ENCODE results near the gene ARMS2. TPM values are rescaled to one million over a fixed set of nuclear protein-coding genes. Genes with fewer than 3 reads are reported as not detected.

The ARMS2 gene
- total RNA-seq: not detected in 2 replicates

- no peak for DNase-seq (ENCODE audit: low read depth)
Observed at GRCh38 chr10:122454603-122455080, at the start of gene ARMS2. ARMS2 (plus strand) TSS chr10:122454653; CDS start chr10:122454728, 75 bp downstream.

GRCh38 chr10:122407375-122408125 is 46.9 kb upstream of the ARMS2 start:
- DNase-seq (ENCODE audit: low read depth): no peak

GRCh38 chr10:122413327-122413726 is 41.1 kb upstream of the ARMS2 start:
- DNase-seq (ENCODE audit: low read depth): no peak

GRCh38 chr10:122417667-122418066 is 36.8 kb upstream of the ARMS2 start:
- peak; percentile 22 for DNase-seq (ENCODE audit: low read depth)

GRCh38 chr10:122419016-122419415 is 35.4 kb upstream of the ARMS2 start:
- no peak for DNase-seq (ENCODE audit: low read depth)

GRCh38 chr10:122419876-122420623 is 34.4 kb upstream of the ARMS2 start:
- DNase-seq (ENCODE audit: low read depth): no peak

GRCh38 chr10:122420624-122421007 is 33.8 kb upstream of the ARMS2 start:
- DNase-seq (ENCODE audit: low read depth): no peak

- no peak for DNase-seq (ENCODE audit: low read depth)
Observed at GRCh38 chr10:122421054-122421625, 33.3 kb upstream of the ARMS2 start.

- DNase-seq (ENCODE audit: low read depth): no peak
Observed at GRCh38 chr10:122421742-122422141, 32.7 kb upstream of the ARMS2 start.

- DNase-seq (ENCODE audit: low read depth): no peak
Observed at GRCh38 chr10:122422266-122422989, 32.0 kb upstream of the ARMS2 start.

GRCh38 chr10:122424059-122424458 is 30.4 kb upstream of the ARMS2 start:
- no peak for DNase-seq (ENCODE audit: low read depth)

GRCh38 chr10:122426829-122427228 is 27.6 kb upstream of the ARMS2 start:
- DNase-seq (ENCODE audit: low read depth): no peak

GRCh38 chr10:122427280-122427679 is 27.2 kb upstream of the ARMS2 start:
- DNase-seq (ENCODE audit: low read depth): no peak

- peak; percentile 34 for DNase-seq (ENCODE audit: low read depth)
Observed at GRCh38 chr10:122435212-122435827, 19.1 kb upstream of the ARMS2 start.

- DNase-seq (ENCODE audit: low read depth): peak; percentile 80
Observed at GRCh38 chr10:122441961-122442360, 12.5 kb upstream of the ARMS2 start.

GRCh38 chr10:122445469-122445868 is 9.0 kb upstream of the ARMS2 start:
- peak; percentile 31 for DNase-seq (ENCODE audit: low read depth)

GRCh38 chr10:122445904-122446303 is 8.5 kb upstream of the ARMS2 start:
- DNase-seq (ENCODE audit: low read depth): no peak

GRCh38 chr10:122446668-122447423 is 7.6 kb upstream of the ARMS2 start:
- DNase-seq (ENCODE audit: low read depth): peak; percentile 48

- no peak for DNase-seq (ENCODE audit: low read depth)
Observed at GRCh38 chr10:122448600-122448999, 5.9 kb upstream of the ARMS2 start.

- DNase-seq (ENCODE audit: low read depth): no peak
Observed at GRCh38 chr10:122449153-122449552, 5.3 kb upstream of the ARMS2 start.

Measured in renal cortical epithelial cell (primary cell).